ENCODE measurements around the gene GCAT. TPM values are rescaled to one million over a fixed set of nuclear protein-coding genes. Genes with fewer than 3 reads are reported as not detected.

Gene GCAT
- total RNA-seq (10 to 100 TPM; 36.7 to 40.6 TPM), polyA plus RNA-seq (ENCODE audit: insufficient read depth, low read depth, low replicate concordance) (21.4 TPM)
- long read RNA-seq, donor 1, transcript GCAT-201 (9 exons, 1,497 nt), result major isoform, 5 of 7 reads
- long read RNA-seq, donor 1, partial matches to known transcripts, result 0 of 7 reads
- long read RNA-seq, donor 1, other reads (novel, unspliced or antisense), result 0 of 7 reads
- long read RNA-seq, donor 2, partial matches to known transcripts, result 0 of 7 reads
- long read RNA-seq, donor 2, other reads (novel, unspliced or antisense), result 0 of 7 reads

- Histone ChIP-seq H3K4me1 (peaks cover 41% of the 10 kb centered on the region), H3K36me3 (ENCODE audit: low read depth, missing control alignments) (no peaks in the 10 kb centered on the region), H3K27me3 (no peaks in the 10 kb centered on the region), H3K9me3 (no peaks in the 10 kb centered on the region), H3K4me3 (peak within 1 kb of the TSS; percentile 62 to 64), H3K27ac (peak within 1 kb of the TSS; percentile 14 to 76)
- peak; percentile 98 for DNase-seq
- intact Hi-C loops (cut with DNase I; ENCODE audit: low total_unique reads), result no loop called here
- TF ChIP-seq CTCF (IDR thresholded peaks at IDR 0.05), result no peak
- no peak for TF ChIP-seq POLR2A (IDR thresholded peaks at IDR 0.05)
- 0 to 1% methylated on average over 22 to 49 of the region's 73 CpGs for WGBS, 2 donors
Observed at GRCh38 chr22:37807410-37808293, at the start of gene GCAT. Gene GCAT, plus strand, starts transcription at chr22:37807934. Its CDS starts 34 bp downstream, at chr22:37807968.

GRCh38 chr22:37758694-37759093 lies 49.0 kb upstream of the GCAT start:
- Histone ChIP-seq H3K36me3 (ENCODE audit: low read depth, missing control alignments) (no peaks in the 10 kb centered on the region), H3K4me1 (no peaks in the 10 kb centered on the region), H3K4me3 (no peak overlapping the region), H3K27me3 (no peaks in the 10 kb centered on the region), H3K9me3 (no peaks in the 10 kb centered on the region), H3K27ac (no peak overlapping the region)
- DNase-seq, result no peak
- 82 to 87% methylated on average over 10 of the region's 10 CpGs for WGBS, 2 donors
- intact Hi-C loops (cut with DNase I; ENCODE audit: low total_unique reads), result no loop called here
- TF ChIP-seq POLR2A (IDR thresholded peaks at IDR 0.05), result no peak
- TF ChIP-seq CTCF (IDR thresholded peaks at IDR 0.05), result no peak

- Histone ChIP-seq H3K36me3 (ENCODE audit: low read depth, missing control alignments) (no peaks in the 10 kb centered on the region), H3K27me3 (no peaks in the 10 kb centered on the region), H3K9me3 (no peaks in the 10 kb centered on the region), H3K27ac (no peak overlapping the region), H3K4me1 (no peaks in the 10 kb centered on the region), H3K4me3 (no peak overlapping the region)
- 87 to 97% methylated on average over 9 to 11 of the region's 11 CpGs for WGBS, 2 donors
- no peak for TF ChIP-seq CTCF (IDR thresholded peaks at IDR 0.05)
- no peak for TF ChIP-seq POLR2A (IDR thresholded peaks at IDR 0.05)
- DNase-seq, result no peak
- intact Hi-C loops (cut with DNase I; ENCODE audit: low total_unique reads), result no loop called here
Observed at GRCh38 chr22:37759281-37759680, 48.5 kb upstream of the GCAT start.

GRCh38 chr22:37760152-37760551 lies 47.6 kb upstream of the GCAT start:
- no peaks in the 10 kb centered on the region for H3K36me3 ChIP-seq (ENCODE audit: low read depth, missing control alignments)
- no peak for TF ChIP-seq CTCF (IDR thresholded peaks at IDR 0.05)
- TF ChIP-seq POLR2A (IDR thresholded peaks at IDR 0.05), result no peak
- 96 to 97% methylated on average over 3 of the region's 3 CpGs for WGBS, 2 donors

More at GRCh38 chr22:37760152-37760551, 47.6 kb upstream of the GCAT start:
- Histone ChIP-seq H3K4me1 (no peaks in the 10 kb centered on the region), H3K27me3 (no peaks in the 10 kb centered on the region), H3K9me3 (no peaks in the 10 kb centered on the region), H3K27ac (no peak overlapping the region), H3K4me3 (no peak overlapping the region)
- intact Hi-C loops (cut with DNase I; ENCODE audit: low total_unique reads), result no loop called here
- DNase-seq, result no peak

Measured in testis (tissue), 5 donors.